ENCODE measurements around the gene MIS12.

Gene MIS12

DNA sequence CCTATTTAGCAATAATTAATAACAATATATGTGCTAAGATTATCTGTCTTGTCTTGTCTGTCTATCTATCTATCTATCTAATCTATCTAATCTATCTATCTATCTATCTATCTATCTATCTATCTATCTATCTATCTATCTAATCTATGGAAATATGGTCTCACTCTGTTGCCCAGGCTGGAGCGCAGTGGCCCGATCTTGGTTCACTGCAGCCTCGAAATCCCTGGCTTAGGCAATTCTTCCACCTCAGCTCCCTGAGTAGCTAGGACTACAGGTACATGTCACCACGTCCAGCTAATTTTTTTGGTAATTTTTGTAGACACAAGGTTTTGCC is 44.7 kb downstream of the MIS12 start:
- no peak overlapping the region for H3K4me3 ChIP-seq (ENCODE audit: low read depth, low read length)
- TF ChIP-seq CTCF (conservative IDR thresholded peaks at IDR 0.05; ENCODE audit: low read depth, low read length), result no peak
- DNase-seq (ENCODE audit: low read depth), result no peak

DNA sequence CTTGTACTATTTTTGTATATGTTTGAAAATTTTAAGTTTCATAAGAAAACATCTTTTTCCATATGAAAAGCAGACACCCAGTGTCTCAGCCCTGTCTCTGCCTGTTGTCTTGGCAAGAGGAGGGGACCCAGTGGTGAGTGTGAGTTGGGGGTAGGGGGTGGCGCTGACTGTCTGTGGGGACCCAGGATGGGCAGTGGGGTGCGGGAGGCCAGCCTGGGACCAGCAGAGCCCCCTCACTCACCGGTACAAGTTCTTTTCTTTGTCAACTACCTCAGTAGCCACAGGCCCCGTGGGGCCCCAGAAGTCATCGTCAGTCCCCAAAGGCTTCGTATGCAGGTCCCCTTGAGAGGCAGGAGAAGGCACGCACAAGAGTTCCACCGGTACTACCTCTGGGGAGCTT is 46.2 kb downstream of the MIS12 start:
- TF ChIP-seq CTCF (conservative IDR thresholded peaks at IDR 0.05; ENCODE audit: low read depth, low read length), result no peak
- no peak overlapping the region for H3K4me3 ChIP-seq (ENCODE audit: low read depth, low read length)
- DNase-seq (ENCODE audit: low read depth), result no peak

DNA sequence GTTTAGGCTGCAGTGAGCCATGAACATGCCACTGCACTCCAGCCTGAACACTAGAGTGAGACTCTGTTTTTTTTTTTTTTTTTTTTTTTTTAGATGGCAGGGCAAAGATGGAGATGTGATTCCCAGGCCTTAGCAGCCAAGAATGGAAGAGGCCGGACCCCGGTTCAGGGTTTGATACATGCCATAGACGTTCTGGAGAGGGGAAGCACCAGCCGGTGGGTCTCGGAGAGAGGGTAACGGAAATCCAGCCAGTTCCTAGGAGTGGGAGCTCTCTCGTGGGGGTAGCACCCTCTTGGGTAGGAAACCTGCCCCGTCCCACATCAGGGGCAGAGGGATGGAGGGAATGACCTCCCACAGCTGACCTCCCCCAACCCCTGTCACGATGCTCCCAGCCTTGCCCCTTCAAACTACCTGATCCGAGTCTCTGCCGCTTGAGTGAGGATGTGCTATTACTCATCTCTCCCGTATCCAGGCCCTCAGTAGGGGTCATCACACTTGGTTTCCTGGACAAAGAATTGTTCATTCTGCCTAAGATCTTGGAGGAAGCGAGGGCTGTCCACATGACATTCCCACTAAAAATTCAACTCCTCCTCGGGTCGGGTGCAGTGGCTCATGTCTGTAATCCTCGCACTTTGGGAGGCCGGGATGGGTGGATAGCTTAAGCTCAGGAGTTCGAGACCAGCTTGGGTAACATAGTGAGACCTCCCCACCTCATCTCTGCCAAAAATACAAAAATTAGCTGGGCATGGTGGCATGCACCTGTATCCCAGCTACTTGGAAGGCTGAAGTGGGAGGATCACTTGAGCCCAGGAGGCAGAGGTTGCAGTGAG is 47.3 kb downstream of the MIS12 start:
- no peak overlapping the region for H3K4me3 ChIP-seq (ENCODE audit: low read depth, low read length)
- DNase-seq (ENCODE audit: low read depth), result peak; percentile 48
- TF ChIP-seq CTCF (conservative IDR thresholded peaks at IDR 0.05; ENCODE audit: low read depth, low read length), result no peak

DNA sequence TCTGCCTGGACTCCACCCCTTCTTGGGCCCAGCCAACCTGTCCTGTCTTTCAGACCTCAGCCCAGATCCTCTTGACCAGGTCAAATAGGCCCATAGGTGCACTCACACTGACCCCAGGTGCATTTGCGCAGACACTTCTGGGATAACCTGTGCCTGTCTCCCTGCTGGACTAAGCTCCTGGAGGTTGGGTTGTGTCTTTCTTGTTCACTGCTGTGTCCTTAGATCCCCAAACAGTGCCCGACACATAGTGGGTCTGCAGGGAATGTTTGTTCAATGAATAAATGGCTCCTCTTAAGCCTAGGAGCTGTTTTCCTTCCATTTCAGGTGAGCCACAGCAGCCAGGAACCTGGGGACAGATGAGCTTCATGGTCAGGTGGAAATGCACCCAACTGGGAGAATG is 49.1 kb downstream of the MIS12 start:
- H3K4me3 ChIP-seq (ENCODE audit: low read depth, low read length), result no peak overlapping the region
- no peak for TF ChIP-seq CTCF (conservative IDR thresholded peaks at IDR 0.05; ENCODE audit: low read depth, low read length)
- no peak for DNase-seq (ENCODE audit: low read depth)

DNA sequence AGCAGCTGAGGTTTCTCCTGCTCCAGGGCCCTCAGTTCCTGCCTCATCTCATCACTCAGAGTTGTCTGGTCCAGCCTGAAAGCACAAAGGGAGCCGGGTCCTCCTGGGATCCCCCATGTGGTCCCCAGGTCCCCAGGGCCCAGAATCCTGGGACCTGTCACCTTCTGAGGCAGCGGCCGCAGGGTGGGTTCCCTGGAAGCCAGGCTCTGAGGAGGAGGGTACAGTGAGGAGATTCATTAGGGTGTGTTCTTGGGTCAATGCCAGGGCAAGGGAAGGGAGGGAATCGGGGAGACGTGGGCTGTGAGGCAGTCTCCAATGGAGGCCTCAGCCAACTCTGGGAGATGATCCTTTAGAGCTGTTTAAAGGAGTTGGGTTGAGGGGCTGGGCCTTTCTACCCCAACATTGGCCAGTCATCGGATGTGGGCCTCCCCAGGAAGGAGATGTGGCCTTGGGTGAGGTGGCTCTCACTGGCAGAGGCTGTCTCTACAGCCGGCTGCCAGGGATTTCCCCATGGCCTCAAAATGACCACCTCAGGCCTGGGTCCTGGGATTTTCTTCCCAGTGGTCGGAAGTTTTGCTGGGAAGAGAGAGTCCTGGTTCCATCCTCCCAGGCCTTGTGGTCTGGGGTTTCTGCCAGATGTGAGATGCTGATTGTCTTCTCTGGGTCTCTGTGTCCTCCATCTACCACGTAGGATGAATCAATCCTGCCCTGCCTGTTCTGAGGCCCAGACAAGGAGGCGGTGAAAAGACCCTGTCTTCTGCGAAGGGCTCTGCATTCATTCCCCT is 50.7 kb downstream of the MIS12 start:
- no peak overlapping the region for H3K4me3 ChIP-seq (ENCODE audit: low read depth, low read length)
- no peak for TF ChIP-seq CTCF (conservative IDR thresholded peaks at IDR 0.05; ENCODE audit: low read depth, low read length)
- peak; percentile 42 for DNase-seq (ENCODE audit: low read depth)

DNA sequence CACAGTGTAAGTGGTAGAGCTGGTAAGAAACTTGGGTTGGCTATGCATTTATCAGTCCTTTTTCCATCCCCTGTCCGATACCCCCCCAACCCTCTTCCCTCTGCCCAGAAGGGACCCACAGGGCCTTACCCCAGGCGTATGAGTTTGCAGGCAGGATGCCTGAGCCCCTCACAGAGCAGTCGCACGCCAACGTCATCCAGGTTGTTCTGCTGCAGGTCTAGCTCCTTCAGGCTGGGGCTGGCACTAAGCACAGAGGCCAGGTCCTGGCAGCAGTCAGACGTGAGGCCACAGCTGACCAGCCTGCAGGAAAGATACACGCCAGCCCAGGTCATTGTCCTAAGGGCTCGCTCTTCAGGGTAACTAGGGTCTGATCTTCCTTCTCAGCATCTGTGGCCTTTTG is 52.9 kb downstream of the MIS12 start:
- TF ChIP-seq CTCF (conservative IDR thresholded peaks at IDR 0.05; ENCODE audit: low read depth, low read length), result no peak
- no peak for DNase-seq (ENCODE audit: low read depth)
- no peak overlapping the region for H3K4me3 ChIP-seq (ENCODE audit: low read depth, low read length)
